B cell (primary cell): ENCODE data around the gene SPOCD1. TPM values are rescaled to one million over a fixed set of nuclear protein-coding genes. Genes with fewer than 3 reads are reported as not detected.

Experiments
- ATAC-seq: fragments of 200-7000 bp; cut with Tn5 transposase; one replicate; pipeline ENCODE4 v1.10.0; 2021; ENCODE audit warnings: low read depth, mild to moderate bottlenecking, moderate number of reproducible peaks, moderate library complexity
- CTCF ChIA-PET: fragments of 350-600 bp; sonication (Branson Sonifier 250); formaldehyde crosslinking; loops from one replicate; lab custom pipeline; 2021; ENCODE audit warnings: antibody characterized with exemption, inconsistent platforms; lab: Charles Lee
- POLR2A ChIA-PET: fragments of 350-600 bp; sonication (Branson Sonifier 250); formaldehyde crosslinking; loops from one replicate; lab custom pipeline; 2021; ENCODE audit warnings: antibody characterized with exemption; lab: Charles Lee
- DNase-seq: peaks from one replicate; pipeline ENCODE4 v3.0.0; 2013
- H2AFZ ChIP-seq: 2 replicates; pipeline ENCODE4 v1.6.1; 2012; ENCODE audit warnings: mild to moderate bottlenecking, low read depth, low read length; ENCODE audit not compliant: insufficient read depth, poor library complexity, severe bottlenecking
- H3K27ac ChIP-seq, 2 donors: 1 replicate in 1 of 2; 2 replicates in 1 of 2; pipeline ENCODE4 v1.5.1; 2012 to 2013; ENCODE audit warnings: low read length in 2 of 2, mild to moderate bottlenecking in 2 of 2, moderate library complexity in 1 of 2
- H3K27me3 ChIP-seq, 4 experiments: fragments of 200-600 bp in 1 of 4; sonication (generic) in 1 of 4; replicated peaks in 1 of 4; 1 replicate in 2 of 4; 2 replicates in 2 of 4; pipeline versions ENCODE4 v1.6.1 to v1.7.0; 2013 to 2016; ENCODE audit warnings: low read length in 3 of 4, mild to moderate bottlenecking in 2 of 4, mixed read lengths in 1 of 4, moderate library complexity in 1 of 4; ENCODE audit not compliant: insufficient read depth in 4 of 4, control insufficient read depth in 3 of 4; ENCODE audit errors: control extremely low read depth in 1 of 4
- H3K36me3 ChIP-seq, 2 experiments: replicated peaks in 1 of 2; 1 replicate in 1 of 2; 2 replicates in 1 of 2; pipeline versions ENCODE4 v1.6.1 to v1.7.1; 2013; ENCODE audit warnings: low read length in 1 of 2; ENCODE audit not compliant: insufficient read depth in 2 of 2, control insufficient read depth in 1 of 2; ENCODE audit errors: control extremely low read depth in 1 of 2, extremely low read depth in 1 of 2
- H3K4me1 ChIP-seq, 2 donors: fragments of 200-600 bp in 1 of 2; sonication (generic) in 1 of 2; 1 replicate in 1 of 2; 2 replicates in 1 of 2; pipeline versions ENCODE4 v1.5.1 to v1.6.1; 2013 to 2017; ENCODE audit warnings: low read length in 2 of 2; ENCODE audit not compliant: control insufficient read depth in 2 of 2, insufficient read depth in 2 of 2
- H3K4me2 ChIP-seq: replicated peaks from 2 replicates; pipeline ENCODE3; 2012; ENCODE audit warnings: mild to moderate bottlenecking, low read depth, low read length; ENCODE audit not compliant: poor library complexity, severe bottlenecking
- H3K4me3 ChIP-seq, 5 experiments: fragments of 200-600 bp in 1 of 5; sonication (generic) in 1 of 5; 1 replicate in 3 of 5; 2 replicates in 2 of 5; pipeline versions ENCODE4 v1.5.1 to v1.7.0; 2011 to 2016; ENCODE audit warnings: low read length in 4 of 5, mild to moderate bottlenecking in 4 of 5, low read depth in 2 of 5, control low read depth in 1 of 5, moderate library complexity in 1 of 5; ENCODE audit not compliant: insufficient read depth in 1 of 5; ENCODE audit errors: control extremely low read depth in 1 of 5, extremely low read depth in 1 of 5
- H3K79me2 ChIP-seq: fragments of 200-600 bp; sonication (generic); one replicate; pipeline ENCODE4 v1.6.0; 2016; ENCODE audit warnings: low read length; ENCODE audit not compliant: control insufficient read depth, insufficient read depth
- H3K9ac ChIP-seq: fragments of 200-600 bp; sonication (generic); 2 replicates; pipeline ENCODE4 v1.6.1; 2017; ENCODE audit warnings: mild to moderate bottlenecking, low read length, moderate library complexity
- H3K9me3 ChIP-seq, 3 donors: one replicate each; pipeline versions ENCODE4 v1.6.1 to v1.7.1; 2013; ENCODE audit warnings: low read length in 2 of 3; ENCODE audit not compliant: control insufficient read depth in 2 of 3, insufficient read depth in 1 of 3; ENCODE audit errors: control extremely low read depth in 1 of 3
- H4K20me1 ChIP-seq: 2 replicates; pipeline ENCODE4 v1.6.0; 2012; ENCODE audit warnings: mild to moderate bottlenecking, low read length; ENCODE audit not compliant: insufficient read depth, control insufficient read depth, poor library complexity, severe bottlenecking
- H3K27ac Mint-ChIP-seq: one replicate; pipeline ENCODE4 v1.8.0; 2021; ENCODE audit warnings: mixed read lengths
- H3K27me3 Mint-ChIP-seq: one replicate; pipeline ENCODE4 v1.8.0; 2021; ENCODE audit warnings: mixed read lengths
- H3K4me1 Mint-ChIP-seq: one replicate; pipeline ENCODE4 v1.8.0; 2021; ENCODE audit warnings: mixed read lengths
- H3K4me3 Mint-ChIP-seq: one replicate; pipeline ENCODE4 v1.8.0; 2021; ENCODE audit warnings: mixed read lengths
- H3K9me3 Mint-ChIP-seq: one replicate; pipeline ENCODE4 v1.8.0; 2022; ENCODE audit warnings: mixed read lengths; ENCODE audit not compliant: insufficient read depth
- CTCF ChIP-seq: fragments of 200-600 bp; IDR thresholded peaks from one replicate; pipeline ENCODE4 v1.8.0; 2022; ENCODE audit warnings: antibody characterized with exemption, mild to moderate bottlenecking
- EZH2 ChIP-seq: IDR thresholded peaks from 2 replicates; pipeline ENCODE4 v1.6.1; 2012; ENCODE audit warnings: borderline replicate concordance, low read depth, mild to moderate bottlenecking, moderate library complexity, low read length; ENCODE audit not compliant: insufficient read depth, poor library complexity, severe bottlenecking
- WGBS: methylation state at CpG from one replicate; pipeline ENCODE4 v1.1.5; 2013; ENCODE audit warnings: missing lambda C conversion rate; ENCODE audit not compliant: insufficient coverage; 5-methylcytosine and 5-hydroxymethylcytosine counted together
- intact Hi-C: fragments of 100-400 bp; cut with micrococcal nuclease; formaldehyde crosslinking; loops from one replicate; pipeline ENCODE4 v1.10.0; 2022
- polyA plus RNA-seq: library from polyadenylated mRNA; depleted of rRNA; stranded (reverse); fragments of >200 nt; gene quantifications from 2 replicates; pipeline ENCODE4 v1.2.3, GENCODE V29; 2012
- total RNA-seq, 2 donors: library from RNA; stranded (reverse); fragments of 120-200 nt in 1 of 2; gene quantifications; 1 replicate in 1 of 2; 2 replicates in 1 of 2; pipeline versions ENCODE4 v1.2.3 to v1.2.4, GENCODE V29; 2013 to 2022

Gene SPOCD1
- total and polyA plus RNA-seq, 2 donors (not counting 1 experiment from before 2014, with no cell fraction given), result not detected

- ChIA-PET POLR2A (no interaction called here), CTCF (no interaction called here)
- DNase-seq, result no peak
Observed at GRCh38 chr1:31857863-31858262, 42.0 kb upstream of the SPOCD1 start.

GRCh38 chr1:31856140-31856539 is 40.3 kb upstream of the SPOCD1 start:
- TF ChIP-seq CTCF, result no peak
- TF ChIP-seq EZH2, result no peak
- Mint-ChIP-seq H3K27ac (no peak overlapping the region), H3K4me1 (no peaks in the 10 kb centered on the region), H3K4me3 (no peak overlapping the region), H3K9me3 (no peaks in the 10 kb centered on the region), H3K27me3 (no peaks in the 10 kb centered on the region)
- 93% methylated on average over 5 of the region's 6 CpGs for WGBS
- no peak for DNase-seq
- no peaks in the 10 kb centered on the region for H3K79me2 ChIP-seq
- no peak overlapping the region for H3K4me2 ChIP-seq
- ChIA-PET POLR2A (no interaction called here), CTCF (no interaction called here)
- no peak overlapping the region for H3K4me3 ChIP-seq
- H3K4me1 ChIP-seq, result no peaks in the 10 kb centered on the region
- H3K27me3 ChIP-seq, result no peaks in the 10 kb centered on the region
- no peaks in the 10 kb centered on the region for H3K9me3 ChIP-seq
- H4K20me1 ChIP-seq, result no peaks in the 10 kb centered on the region
- no peaks in the 10 kb centered on the region for H3K36me3 ChIP-seq
- no peak overlapping the region for H2AFZ ChIP-seq
- intact Hi-C loops, result no loop called here
- no peak for ATAC-seq
- no peak overlapping the region for H3K27ac ChIP-seq
- H3K9ac ChIP-seq, result no peak overlapping the region

More at GRCh38 chr1:31857863-31858262, 42.0 kb upstream of the SPOCD1 start:
- H3K9me3 Mint-ChIP-seq, result no peaks in the 10 kb centered on the region
- Histone ChIP-seq H3K27me3 (no peaks in the 10 kb centered on the region), H3K4me3 (no peak overlapping the region), H3K4me2 (no peak overlapping the region), H3K9ac (no peak overlapping the region), H3K9me3 (no peaks in the 10 kb centered on the region), H3K79me2 (no peaks in the 10 kb centered on the region), H3K4me1 (no peaks in the 10 kb centered on the region), H2AFZ (no peak overlapping the region), H3K27ac (no peak overlapping the region), H4K20me1 (no peaks in the 10 kb centered on the region), H3K36me3 (no peaks in the 10 kb centered on the region)
- no peak for ATAC-seq
- 100% methylated on average over 1 of the region's 6 CpGs for WGBS
- H3K4me3 Mint-ChIP-seq, result no peak overlapping the region
- TF ChIP-seq CTCF (no peak), EZH2 (no peak)
- no peaks in the 10 kb centered on the region for H3K27me3 Mint-ChIP-seq
- peaks cover 3% of the 10 kb centered on the region for H3K4me1 Mint-ChIP-seq
- no peak overlapping the region for H3K27ac Mint-ChIP-seq
- intact Hi-C loops, result no loop called here
